Left cardiac atrium (tissue), 4 donors: Measurements from ENCODE around the gene INTS13. TPM values are rescaled to one million over a fixed set of nuclear protein-coding genes. Genes with fewer than 3 reads are reported as not detected.
"Not testable (repeated sequence)": the region's sequence is repeated elsewhere in the genome, so short reads cannot be mapped to it uniquely, and the experiment has no call there.

Experiments
- ATAC-seq, 2 donors: fragments of 200-7000 bp; cut with Tn5 transposase; one replicate each; pipeline ENCODE4 v1.9.1; 2020; ENCODE audit warnings: mild to moderate bottlenecking in 2 of 2, moderate library complexity in 2 of 2
- DNase-seq: peaks from one replicate; pipeline ENCODE4 v3.0.0-alpha.2; 2020
- intact Hi-C, 2 donors: fragments of 100-400 bp; cut with DNase I; formaldehyde crosslinking; loops; one replicate each; pipeline versions ENCODE4 v1.14.1 to v1.15.1; 2022 to 2023
- total RNA-seq, 2 donors: library from RNA; stranded (reverse); fragmentation: NEBNext Ultra II Directional; extraction: Animal tissue kit (Norgen Biotek cat#: 25700); gene quantifications; one replicate each; pipeline ENCODE4 v1.2.1, GENCODE V29; 2021
- donor health status: DM: no; HTN: yes; CAD: no.
- donor health status: DM: no; HTN: yes; CAD: no; lungs with severe emphysema.
- donor health status: DM: yes; HTN: yes; CAD: no.
- donor health status: Dilated cardiomyopathy.

INTS13 gene
- total RNA-seq, 2 donors from 2014 or later, result 14.6 to 18.6 TPM

DNA sequence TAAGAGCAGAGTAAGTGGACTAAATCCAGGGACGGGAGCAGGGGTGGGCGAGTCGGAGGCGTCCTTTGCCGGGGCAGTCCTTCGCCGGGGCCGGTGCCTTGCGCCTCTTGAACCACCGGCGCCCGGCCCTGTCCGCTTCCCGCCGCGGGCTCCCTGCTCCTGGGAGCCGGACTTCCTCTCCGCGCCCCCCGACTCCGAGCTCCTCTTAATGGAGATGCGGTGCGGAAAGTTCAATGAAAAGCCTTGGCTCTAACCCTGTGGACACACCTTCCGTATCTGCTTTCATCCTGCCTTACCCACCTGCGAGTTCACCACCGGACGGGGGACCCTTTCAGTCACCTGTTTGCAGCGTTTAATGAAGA, 901 bp upstream of the INTS13 start:
- ATAC-seq (peak; percentile 20 to 36), DNase-seq (peak; percentile 56)
- intact Hi-C loops, result no loop called here

DNA sequence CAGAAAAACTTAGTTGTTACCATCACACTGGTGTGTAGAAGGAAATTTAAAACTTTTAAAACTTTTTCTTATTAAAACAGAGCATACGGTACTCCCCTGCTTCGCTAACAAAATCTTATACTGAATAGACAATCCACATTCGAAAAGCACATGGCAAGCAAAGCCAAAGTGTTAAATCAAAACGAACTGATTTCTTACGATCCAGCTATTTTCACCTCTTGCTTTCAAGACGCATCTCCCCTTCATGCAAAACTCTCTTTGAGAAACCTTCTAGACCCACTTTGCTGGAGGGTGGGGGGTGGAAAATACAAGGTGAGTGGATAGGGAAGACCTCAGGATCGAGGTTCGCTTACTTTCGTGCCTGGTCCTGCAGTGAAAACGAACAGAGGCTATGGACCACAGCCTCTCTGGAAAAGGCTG, 328 bp downstream of the INTS13 start:
- DNase-seq, result no peak
- intact Hi-C loops, result no loop called here
- no peak for ATAC-seq

- ATAC-seq, result no peak
- intact Hi-C loops, result no loop called here
Measured at GRCh38 chr12:26936559-26937442, 980 bp downstream of the INTS13 start.

DNA sequence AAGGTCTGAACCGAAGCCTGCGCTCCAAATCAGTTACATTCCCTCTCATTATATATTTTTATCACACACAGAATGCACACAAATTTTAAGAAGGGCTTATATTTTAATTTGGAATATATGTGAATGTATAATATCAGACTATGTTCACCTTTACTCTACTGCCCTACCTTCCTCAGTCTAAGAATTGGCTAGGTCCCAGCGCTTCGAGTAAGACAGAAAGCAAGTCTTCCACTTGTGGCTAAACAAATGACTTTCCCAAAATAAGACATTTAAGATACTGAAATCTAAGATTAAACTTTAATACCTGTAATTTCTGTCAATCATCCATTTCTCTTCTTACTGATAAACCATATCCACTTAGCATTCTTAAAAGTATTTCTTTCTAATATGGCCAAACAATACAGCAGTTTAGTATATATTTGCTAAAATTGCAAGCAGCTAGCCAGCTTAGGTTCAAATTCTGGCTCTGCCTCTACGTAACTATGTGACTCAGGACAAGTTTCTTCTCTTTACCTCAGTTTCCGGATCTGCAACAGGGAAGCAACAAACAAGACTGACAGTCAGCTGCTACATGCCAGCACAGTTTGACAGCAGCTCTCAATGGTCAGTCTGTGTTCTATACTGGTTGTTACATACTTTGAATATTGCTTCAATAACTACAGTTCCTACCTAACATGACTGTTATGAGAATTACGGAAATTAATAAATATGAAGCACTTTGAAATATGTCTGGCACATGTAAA, 2.0 kb downstream of the INTS13 start:
- intact Hi-C loops, result no loop called here
- ATAC-seq (no peak), DNase-seq (no peak)

More at GRCh38 chr12:26936559-26937442, 980 bp downstream of the INTS13 start:
- no peak for DNase-seq

GRCh38 chr12:26929590-26929989, 8.2 kb downstream of the INTS13 start:
- ATAC-seq, result no peak
- DNase-seq, result no peak
- intact Hi-C loops, result no loop called here

GRCh38 chr12:26928661-26929060, 9.1 kb downstream of the INTS13 start:
- ATAC-seq, result no peak
- no peak for DNase-seq
- intact Hi-C loops, result no loop called here

- intact Hi-C loops, result no loop called here
Measured at GRCh38 chr12:26921886-26922285, 15.9 kb downstream of the INTS13 start.

GRCh38 chr12:26919216-26919555, 18.6 kb downstream of the INTS13 start:
- ATAC-seq (no peak), DNase-seq (no peak)
- intact Hi-C loops, result no loop called here

More at GRCh38 chr12:26921886-26922285, 15.9 kb downstream of the INTS13 start:
- ATAC-seq, result no peak
- no peak for DNase-seq

GRCh38 chr12:26918321-26919215, 19.2 kb downstream of the INTS13 start:
- intact Hi-C loops, result no loop called here
- no peak for ATAC-seq

GRCh38 chr12:26906704-26907103, 31.1 kb downstream of the INTS13 start:
- ATAC-seq (no peak), DNase-seq (no peak)
- intact Hi-C loops, result no loop called here

More at GRCh38 chr12:26918321-26919215, 19.2 kb downstream of the INTS13 start:
- DNase-seq, result no peak

DNA sequence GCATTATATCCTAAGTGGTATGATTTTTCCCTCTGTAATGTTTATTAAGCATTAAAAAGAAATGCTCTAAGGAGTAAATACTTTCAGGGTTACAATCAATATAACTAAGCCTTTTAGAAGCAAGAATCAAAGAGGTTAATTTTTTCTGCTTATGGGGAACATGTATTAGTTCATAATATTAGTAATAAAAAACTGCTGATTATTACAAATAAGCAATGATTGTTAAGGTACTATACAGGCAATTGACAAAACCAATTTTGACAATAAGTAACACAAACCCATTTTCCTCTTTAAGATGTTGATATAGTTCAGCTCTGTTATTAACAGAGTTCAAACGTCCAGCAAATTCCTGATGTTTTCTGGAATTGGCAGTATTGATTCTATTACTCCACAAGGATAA, 31.8 kb downstream of the INTS13 start:
- intact Hi-C loops, result no loop called here
- no peak for DNase-seq

GRCh38 chr12:26903396-26903795, 34.4 kb downstream of the INTS13 start:
- DNase-seq, intact Hi-C loops, ATAC-seq: not testable (repeated sequence)

More for the DNA sequence above, 31.8 kb downstream of the INTS13 start:
- ATAC-seq, result no peak

DNA sequence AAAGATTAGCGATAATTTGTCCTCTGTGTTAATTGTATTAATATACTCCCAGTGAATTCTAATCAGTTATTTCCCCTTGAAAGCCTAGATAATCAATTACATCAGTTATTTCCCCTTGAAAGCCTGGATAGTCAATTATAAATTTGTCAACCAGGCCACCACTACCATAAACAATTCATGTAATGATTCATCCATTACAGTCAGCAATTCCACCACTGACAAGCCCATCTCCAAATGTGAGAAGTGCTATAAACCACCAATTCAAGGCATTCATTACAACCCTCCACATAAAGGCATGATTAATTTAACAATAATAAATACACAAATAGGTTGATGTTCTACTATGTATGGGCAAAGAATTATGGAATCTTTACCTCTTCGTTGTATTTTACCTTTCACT, 40.9 kb downstream of the INTS13 start:
- ATAC-seq (no peak), DNase-seq (no peak)
- intact Hi-C loops, result no loop called here

DNA sequence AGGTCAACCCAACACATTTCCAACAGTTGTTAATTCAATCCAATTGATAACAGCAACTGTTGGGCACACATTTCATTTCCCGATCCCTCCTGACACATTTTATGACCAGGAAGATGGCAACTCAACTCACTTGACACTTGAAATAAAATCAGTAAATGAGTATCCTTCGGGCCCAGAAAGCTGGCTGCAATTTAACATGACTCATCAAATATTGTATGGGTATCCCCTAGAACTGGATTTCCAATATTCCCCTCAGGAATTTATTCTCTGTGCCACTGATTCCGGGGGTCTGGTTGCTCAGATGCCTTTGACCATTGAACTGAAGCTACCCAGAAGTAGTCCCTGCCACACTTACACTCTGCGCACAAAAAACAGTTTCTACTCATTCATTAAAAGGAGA, 42.1 kb downstream of the INTS13 start:
- DNase-seq (no peak), ATAC-seq (no peak)
- intact Hi-C loops, result no loop called here

- no peak for ATAC-seq
- no peak for DNase-seq
- intact Hi-C loops, result no loop called here
Measured at GRCh38 chr12:26891704-26892103, 46.1 kb downstream of the INTS13 start.

GRCh38 chr12:26890784-26891183, 47.0 kb downstream of the INTS13 start:
- intact Hi-C loops, result no loop called here
- ATAC-seq (no peak), DNase-seq (no peak)

- ATAC-seq (peak; percentile 90 to 93), DNase-seq (peak; percentile 82)
- intact Hi-C loops, result loop anchor here in 1 of 2 donors (2.0 to 10.0 kb wide), 2 partner anchors 32 to 50 kb away; partner anchors contain the start of gene ITPR2
Measured at GRCh38 chr12:26884765-26885576, 52.8 kb downstream of the INTS13 start.

- no peak for DNase-seq
- intact Hi-C loops, result loop anchor here in 1 of 2 donors (10.0 kb wide), 1 partner anchor 46 kb away; the partner anchor contains the start of gene ITPR2
- no peak for ATAC-seq
Measured at GRCh38 chr12:26880625-26881024, 57.2 kb downstream of the INTS13 start.
